Measurements from ENCODE around the gene CDKL5. TPM values are rescaled to one million over a fixed set of nuclear protein-coding genes. Genes with fewer than 3 reads are reported as not detected.

CDKL5 gene
- total and polyA plus RNA-seq, 2 donors (not counting 1 experiment from before 2014, with no cell fraction given), result 0.72 to 4.6 TPM

DNA sequence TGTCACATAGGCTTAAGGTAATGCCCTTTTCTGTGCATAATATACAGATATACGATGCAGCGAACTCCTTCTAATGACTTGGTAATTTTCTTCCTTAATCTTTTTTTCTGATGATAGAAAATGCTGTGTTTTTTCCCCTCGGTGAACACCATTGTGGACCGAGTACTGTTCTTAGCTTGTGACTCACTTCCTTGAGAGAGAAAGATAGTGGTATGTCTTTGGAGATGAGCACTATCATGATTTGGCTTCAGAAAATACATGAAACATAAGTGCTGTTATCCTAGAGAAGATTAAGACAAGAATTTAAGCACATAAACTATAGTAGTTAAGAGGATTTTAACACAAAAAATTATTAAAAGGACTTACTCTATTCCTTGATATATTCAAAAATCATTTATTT, 182.6 kb downstream of the CDKL5 start:
- TF ChIP-seq, protein P1, sequence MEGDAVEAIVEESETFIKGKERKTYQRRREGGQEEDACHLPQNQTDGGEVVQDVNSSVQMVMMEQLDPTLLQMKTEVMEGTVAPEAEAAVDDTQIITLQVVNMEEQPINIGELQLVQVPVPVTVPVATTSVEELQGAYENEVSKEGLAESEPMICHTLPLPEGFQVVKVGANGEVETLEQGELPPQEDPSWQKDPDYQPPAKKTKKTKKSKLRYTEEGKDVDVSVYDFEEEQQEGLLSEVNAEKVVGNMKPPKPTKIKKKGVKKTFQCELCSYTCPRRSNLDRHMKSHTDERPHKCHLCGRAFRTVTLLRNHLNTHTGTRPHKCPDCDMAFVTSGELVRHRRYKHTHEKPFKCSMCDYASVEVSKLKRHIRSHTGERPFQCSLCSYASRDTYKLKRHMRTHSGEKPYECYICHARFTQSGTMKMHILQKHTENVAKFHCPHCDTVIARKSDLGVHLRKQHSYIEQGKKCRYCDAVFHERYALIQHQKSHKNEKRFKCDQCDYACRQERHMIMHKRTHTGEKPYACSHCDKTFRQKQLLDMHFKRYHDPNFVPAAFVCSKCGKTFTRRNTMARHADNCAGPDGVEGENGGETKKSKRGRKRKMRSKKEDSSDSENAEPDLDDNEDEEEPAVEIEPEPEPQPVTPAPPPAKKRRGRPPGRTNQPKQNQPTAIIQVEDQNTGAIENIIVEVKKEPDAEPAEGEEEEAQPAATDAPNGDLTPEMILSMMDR (IDR thresholded peaks at IDR 0.05), result no peak
- TF ChIP-seq EZH2 (IDR thresholded peaks at IDR 0.05; ENCODE audit: borderline replicate concordance, insufficient read depth, low read depth, low read length, poor library complexity, severe bottlenecking), result no peak
- Histone ChIP-seq H3K4me3 (ENCODE audit: control extremely low read depth in 1 of 5, extremely low read depth in 1 of 5, insufficient read depth in 1 of 5, low read depth in 2 of 5, low read length in 4 of 5) (no peak overlapping the region), H4K20me1 (ENCODE audit: control insufficient read depth, insufficient read depth, low read length, poor library complexity, severe bottlenecking) (no peaks in the 10 kb centered on the region), H3K36me3 (replicated peaks in 1 of 2; ENCODE audit: control extremely low read depth in 1 of 2, control insufficient read depth in 1 of 2, extremely low read depth in 1 of 2, insufficient read depth in 2 of 2, low read length in 1 of 2) (peaks cover 0 to 3% of the 10 kb centered on the region in 2 experiments), H3K27me3 (replicated peaks in 1 of 4; ENCODE audit: control extremely low read depth in 1 of 4, control insufficient read depth in 3 of 4, insufficient read depth in 4 of 4, low read length in 3 of 4) (no peaks in the 10 kb centered on the region), H3K27ac (ENCODE audit: low read length in 2 of 2) (no peak overlapping the region), H3K9me3 (ENCODE audit: control extremely low read depth in 1 of 3, control insufficient read depth in 2 of 3, insufficient read depth in 1 of 3, low read length in 2 of 3) (no peaks in the 10 kb centered on the region), H3K9ac (ENCODE audit: low read length) (no peak overlapping the region), H3K4me2 (replicated peaks; ENCODE audit: low read depth, low read length, poor library complexity, severe bottlenecking) (no peak overlapping the region), H2AFZ (ENCODE audit: insufficient read depth, low read depth, low read length, poor library complexity, severe bottlenecking) (no peak overlapping the region), H3K79me2 (ENCODE audit: control insufficient read depth, insufficient read depth, low read length) (no peaks in the 10 kb centered on the region), H3K4me1 (ENCODE audit: control insufficient read depth in 2 of 2, insufficient read depth in 2 of 2, low read length in 2 of 2) (no peaks in the 10 kb centered on the region)
- Mint-ChIP-seq H3K27me3 (no peaks in the 10 kb centered on the region), H3K4me1 (no peaks in the 10 kb centered on the region), H3K4me3 (no peak overlapping the region), H3K27ac (no peak overlapping the region), H3K9me3 (ENCODE audit: insufficient read depth) (no peaks in the 10 kb centered on the region)
- ChIA-PET POLR2A (no interaction called here), CTCF (no interaction called here)
- no CpG with 5 or more reads among the region's 4 CpGs for WGBS (ENCODE audit: insufficient coverage)
- no peak for DNase-seq
- intact Hi-C loops (cut with micrococcal nuclease), result no loop called here
- ATAC-seq (ENCODE audit: low read depth), result no peak

DNA sequence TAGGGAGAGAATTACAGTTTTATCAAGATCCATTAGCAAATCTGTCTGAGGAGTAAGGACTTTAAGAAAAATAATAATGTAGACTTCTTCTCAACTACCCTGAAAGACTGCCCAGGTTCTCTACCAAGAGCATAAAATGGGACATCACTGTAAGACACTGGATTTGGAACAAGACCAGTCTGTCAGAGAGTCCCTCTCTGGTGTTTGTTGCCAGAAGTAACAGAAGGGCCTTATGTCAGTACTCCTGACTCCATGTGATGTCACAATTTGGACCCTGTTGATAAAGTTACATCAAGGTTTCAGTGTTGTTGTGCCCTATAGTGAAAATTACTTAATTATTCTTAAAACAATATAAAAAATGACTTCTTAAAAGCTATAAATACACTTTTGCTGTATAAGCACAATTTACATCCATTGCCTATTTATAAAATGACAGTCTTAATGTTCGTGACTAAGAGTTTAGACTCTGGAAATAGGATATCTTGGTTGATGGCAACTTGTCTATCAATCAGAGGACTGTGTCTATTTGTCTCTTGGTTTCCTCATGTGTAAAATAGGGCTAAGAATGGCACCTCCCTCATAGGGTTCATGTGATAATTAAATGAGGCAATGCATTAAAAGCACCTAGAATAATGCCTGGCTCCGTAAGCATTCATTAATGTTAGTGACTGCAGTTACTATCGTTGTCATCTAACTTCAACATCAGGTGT, 188.7 kb downstream of the CDKL5 start:
- WGBS (ENCODE audit: insufficient coverage), result no CpG with 5 or more reads among the region's 3 CpGs
- no peak for TF ChIP-seq EZH2 (IDR thresholded peaks at IDR 0.05; ENCODE audit: borderline replicate concordance, insufficient read depth, low read depth, low read length, poor library complexity, severe bottlenecking)
- TF ChIP-seq, protein P1 (IDR thresholded peaks at IDR 0.05), result no peak
- intact Hi-C loops (cut with micrococcal nuclease), result no loop called here
- no peaks in the 10 kb centered on the region for H3K27me3 ChIP-seq (replicated peaks in 1 of 4; ENCODE audit: control extremely low read depth in 1 of 4, control insufficient read depth in 3 of 4, insufficient read depth in 4 of 4, low read length in 3 of 4)
- H4K20me1 ChIP-seq (ENCODE audit: control insufficient read depth, insufficient read depth, low read length, poor library complexity, severe bottlenecking), result no peaks in the 10 kb centered on the region
- no peak overlapping the region for H3K4me2 ChIP-seq (replicated peaks; ENCODE audit: low read depth, low read length, poor library complexity, severe bottlenecking)
- H2AFZ ChIP-seq (ENCODE audit: insufficient read depth, low read depth, low read length, poor library complexity, severe bottlenecking), result no peak overlapping the region
- no peak overlapping the region for H3K4me3 ChIP-seq (ENCODE audit: control extremely low read depth in 1 of 5, extremely low read depth in 1 of 5, insufficient read depth in 1 of 5, low read depth in 2 of 5, low read length in 4 of 5)
- Mint-ChIP-seq H3K9me3 (ENCODE audit: insufficient read depth) (no peaks in the 10 kb centered on the region), H3K27me3 (no peaks in the 10 kb centered on the region), H3K4me1 (no peaks in the 10 kb centered on the region), H3K27ac (no peak overlapping the region), H3K4me3 (no peak overlapping the region)
- no peak overlapping the region for H3K27ac ChIP-seq (ENCODE audit: low read length in 2 of 2)
- ATAC-seq (ENCODE audit: low read depth), result no peak
- no peaks in the 10 kb centered on the region for H3K4me1 ChIP-seq (ENCODE audit: control insufficient read depth in 2 of 2, insufficient read depth in 2 of 2, low read length in 2 of 2)
- ChIA-PET POLR2A (no interaction called here), CTCF (no interaction called here)
- H3K9ac ChIP-seq (ENCODE audit: low read length), result no peak overlapping the region
- H3K9me3 ChIP-seq (ENCODE audit: control extremely low read depth in 1 of 3, control insufficient read depth in 2 of 3, insufficient read depth in 1 of 3, low read length in 2 of 3), result no peaks in the 10 kb centered on the region
- no peak for DNase-seq
- H3K79me2 ChIP-seq (ENCODE audit: control insufficient read depth, insufficient read depth, low read length), result no peaks in the 10 kb centered on the region
- peaks cover 0 to 3% of the 10 kb centered on the region in 2 experiments for H3K36me3 ChIP-seq (replicated peaks in 1 of 2; ENCODE audit: control extremely low read depth in 1 of 2, control insufficient read depth in 1 of 2, extremely low read depth in 1 of 2, insufficient read depth in 2 of 2, low read length in 1 of 2)

All from B cell (primary cell).